ENCODE data around the gene ADAMTS9. TPM values are rescaled to one million over a fixed set of nuclear protein-coding genes. Genes with fewer than 3 reads are reported as not detected.

The ADAMTS9 gene
- total and polyA plus RNA-seq, 9 of the 15 experiments (the other 6 are each of a cell fraction or from before 2014, with no cell fraction given): 0.05 to 0.32 (median 0.13) TPM; not detected in 2

GRCh38 chr3:64556046-64556445 lies 131.8 kb downstream of the ADAMTS9 start:
- Histone ChIP-seq H3K9ac (ENCODE audit: insufficient read depth in 1 of 2, low read depth in 2 of 2, low read length in 2 of 2) (no peak overlapping the region), H3K79me2 (ENCODE audit: control insufficient read depth, insufficient read depth, low read length) (no peaks in the 10 kb centered on the region), H3K4me3 (no peak overlapping the region), H3K9me3 (replicated peaks; ENCODE audit: control insufficient read depth, insufficient read depth, low read depth, low read length) (no peaks in the 10 kb centered on the region), H3K9me1 (ENCODE audit: control insufficient read depth, insufficient read depth, low read length) (no peaks in the 10 kb centered on the region), H4K20me1 (replicated peaks; ENCODE audit: control insufficient read depth, insufficient read depth, low read length) (no peaks in the 10 kb centered on the region), H3K36me3 (ENCODE audit: control insufficient read depth, insufficient read depth, low read length) (no peaks in the 10 kb centered on the region), H3K4me1 (replicated peaks in 1 of 2; ENCODE audit: control insufficient read depth in 2 of 2, insufficient read depth in 2 of 2, low read length in 2 of 2) (no peaks in the 10 kb centered on the region), H3K4me2 (ENCODE audit: insufficient read depth, low read length) (no peak overlapping the region), H3K27ac (ENCODE audit: extremely low read depth, low read depth, low read length) (no peak overlapping the region), H2AFZ (ENCODE audit: low read depth, low read length) (no peak overlapping the region), H3K27me3 (ENCODE audit: control insufficient read depth in 2 of 2, insufficient read depth in 2 of 2, low read length in 2 of 2) (no peaks in the 10 kb centered on the region)
- TF ChIP-seq KLF10 (CRISPR knock-in tag; IDR thresholded peaks at IDR 0.05) (no peak), PHB2 (IDR thresholded peaks at IDR 0.05; ENCODE audit: low read depth) (no peak), ZKSCAN1 (IDR thresholded peaks at IDR 0.05; ENCODE audit: low read depth, low read length) (no peak), ZSCAN32 (CRISPR knock-in tag; IDR thresholded peaks at IDR 0.05) (no peak), EWSR1 (IDR thresholded peaks at IDR 0.05; ENCODE audit: borderline replicate concordance, low read depth, partially characterized antibody) (no peak), ZNF589 (CRISPR knock-in tag; IDR thresholded peaks at IDR 0.05; ENCODE audit: low read depth) (no peak), HDAC1 (IDR thresholded peaks at IDR 0.05) (no peak), DACH1 (IDR thresholded peaks at IDR 0.05; ENCODE audit: partially characterized antibody) (no peak)
- FAIRE-seq (no peak), DNase-seq (ENCODE audit: extremely low read depth in 1 of 4, low spot score in 3 of 4) (no peak), ATAC-seq (no peak)
- POLR2A ChIA-PET: no interaction called here
- 0% methylated on average over 3 of the region's 3 CpGs for WGBS (ENCODE audit: insufficient coverage, low coverage, missing lambda C conversion rate)
- BruUV-seq (replicated peaks): no TSS peak
- CTCF ChIA-PET (ENCODE audit: low intra/inter-chr PET ratio): no interaction called here
- in situ Hi-C loops (cut with MboI) (no loop called here), intact Hi-C loops (cut with micrococcal nuclease) (no loop called here)

- Histone ChIP-seq H2AFZ (ENCODE audit: low read depth, low read length) (no peak overlapping the region), H3K9ac (ENCODE audit: insufficient read depth in 1 of 2, low read depth in 2 of 2, low read length in 2 of 2) (no peak overlapping the region), H3K9me1 (ENCODE audit: control insufficient read depth, insufficient read depth, low read length) (no peaks in the 10 kb centered on the region), H3K4me3 (no peak overlapping the region), H3K27ac (ENCODE audit: extremely low read depth, low read depth, low read length) (no peak overlapping the region), H3K79me2 (ENCODE audit: control insufficient read depth, insufficient read depth, low read length) (no peaks in the 10 kb centered on the region), H3K4me1 (replicated peaks in 1 of 2; ENCODE audit: control insufficient read depth in 2 of 2, insufficient read depth in 2 of 2, low read length in 2 of 2) (no peaks in the 10 kb centered on the region), H3K9me3 (replicated peaks; ENCODE audit: control insufficient read depth, insufficient read depth, low read depth, low read length) (no peaks in the 10 kb centered on the region), H4K20me1 (replicated peaks; ENCODE audit: control insufficient read depth, insufficient read depth, low read length) (no peaks in the 10 kb centered on the region), H3K27me3 (ENCODE audit: control insufficient read depth in 2 of 2, insufficient read depth in 2 of 2, low read length in 2 of 2) (peaks cover 0 to 5% of the 10 kb centered on the region in 2 experiments; a peak in 1 of 5 replicates), H3K4me2 (ENCODE audit: insufficient read depth, low read length) (no peak overlapping the region), H3K36me3 (ENCODE audit: control insufficient read depth, insufficient read depth, low read length) (no peaks in the 10 kb centered on the region)
- intact Hi-C loops (cut with micrococcal nuclease) (no loop called here), in situ Hi-C loops (cut with MboI) (no loop called here)
- no peak for ATAC-seq
- no peak for DNase-seq (ENCODE audit: extremely low read depth in 1 of 4, low spot score in 3 of 4)
- CTCF ChIA-PET (ENCODE audit: low intra/inter-chr PET ratio): no interaction called here
- 0% methylated on average over 2 of the region's 3 CpGs for WGBS (ENCODE audit: insufficient coverage, low coverage, missing lambda C conversion rate)
- no TSS peak for BruUV-seq (replicated peaks)
- TF ChIP-seq, protein P1, sequence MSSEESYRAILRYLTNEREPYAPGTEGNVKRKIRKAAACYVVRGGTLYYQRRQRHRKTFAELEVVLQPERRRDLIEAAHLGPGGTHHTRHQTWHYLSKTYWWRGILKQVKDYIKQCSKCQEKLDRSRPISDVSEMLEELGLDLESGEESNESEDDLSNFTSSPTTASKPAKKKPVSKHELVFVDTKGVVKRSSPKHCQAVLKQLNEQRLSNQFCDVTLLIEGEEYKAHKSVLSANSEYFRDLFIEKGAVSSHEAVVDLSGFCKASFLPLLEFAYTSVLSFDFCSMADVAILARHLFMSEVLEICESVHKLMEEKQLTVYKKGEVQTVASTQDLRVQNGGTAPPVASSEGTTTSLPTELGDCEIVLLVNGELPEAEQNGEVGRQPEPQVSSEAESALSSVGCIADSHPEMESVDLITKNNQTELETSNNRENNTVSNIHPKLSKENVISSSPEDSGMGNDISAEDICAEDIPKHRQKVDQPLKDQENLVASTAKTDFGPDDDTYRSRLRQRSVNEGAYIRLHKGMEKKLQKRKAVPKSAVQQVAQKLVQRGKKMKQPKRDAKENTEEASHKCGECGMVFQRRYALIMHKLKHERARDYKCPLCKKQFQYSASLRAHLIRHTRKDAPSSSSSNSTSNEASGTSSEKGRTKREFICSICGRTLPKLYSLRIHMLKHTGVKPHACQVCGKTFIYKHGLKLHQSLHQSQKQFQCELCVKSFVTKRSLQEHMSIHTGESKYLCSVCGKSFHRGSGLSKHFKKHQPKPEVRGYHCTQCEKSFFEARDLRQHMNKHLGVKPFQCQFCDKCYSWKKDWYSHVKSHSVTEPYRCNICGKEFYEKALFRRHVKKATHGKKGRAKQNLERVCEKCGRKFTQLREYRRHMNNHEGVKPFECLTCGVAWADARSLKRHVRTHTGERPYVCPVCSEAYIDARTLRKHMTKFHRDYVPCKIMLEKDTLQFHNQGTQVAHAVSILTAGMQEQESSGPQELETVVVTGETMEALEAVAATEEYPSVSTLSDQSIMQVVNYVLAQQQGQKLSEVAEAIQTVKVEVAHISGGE (CRISPR knock-in tag; IDR thresholded peaks at IDR 0.05): peak in 1 of 3 experiments; percentile 58; a peak in 1 of 6 replicates
- TF ChIP-seq SMAD2 (IDR thresholded peaks at IDR 0.05; ENCODE audit: low read depth, low read length): no peak
- no peak for FAIRE-seq
- POLR2A ChIA-PET: no interaction called here
Observed at GRCh38 chr3:64555351-64555750, 132.4 kb downstream of the ADAMTS9 start.

Measured in K562 (cell line).